K562 (cell line): Measurements from ENCODE around the gene ZNF316. TPM values are rescaled to one million over a fixed set of nuclear protein-coding genes. Genes with fewer than 3 reads are reported as not detected.

Source experiments
- ATAC-seq: fragments of 200-7000 bp; cut with Tn5 transposase; 3 replicates; pipeline ENCODE4 v1.9.1; 2020; ENCODE audit warnings: moderate library complexity
- BruUV-seq: library from RNA; stranded (reverse); fragments of 400-500 nt; replicated peaks from 2 replicates; lab custom pipeline; 2021; lab: Mats Ljungman, UMichigan
- CTCF ChIA-PET: fragments of 300-600 bp; formaldehyde crosslinking; extraction: SDS; loops from one replicate; lab custom pipeline; 2021; ENCODE audit warnings: low intra/inter-chr PET ratio; lab: Yijun Ruan, JAX
- POLR2A ChIA-PET: fragments of 300-600, 350-650 bp; sonication (Branson Sonifier 250); formaldehyde crosslinking; extraction: SDS; loops from one replicate; lab custom pipeline; 2021; ENCODE audit warnings: antibody characterized with exemption, inconsistent platforms; lab: Yijun Ruan, JAX
- DNase-seq, 4 experiments: peaks; one replicate each; pipeline versions ENCODE4 v3.0.0 to v3.0.0-alpha.2; 2011 to 2018; ENCODE audit warnings: low spot score in 3 of 4, mixed read lengths in 3 of 4; ENCODE audit errors: extremely low read depth in 1 of 4
- FAIRE-seq: peaks from 2 replicates; lab custom pipeline; 2011; peaks lifted over from hg19 to GRCh38; lab: Jason Lieb, UNC
- H2AFZ ChIP-seq: 2 replicates; pipeline ENCODE4 v1.6.0; 2011; ENCODE audit warnings: low read depth, low read length, control low read depth, inconsistent platforms
- H3K27ac ChIP-seq: fragments of 200-600 bp; 3 replicates; pipeline ENCODE4 v1.8.0; 2011; ENCODE audit warnings: low read depth, mild to moderate bottlenecking, control low read depth, inconsistent platforms, low read length, moderate library complexity, mixed read lengths; ENCODE audit errors: extremely low read depth
- H3K27me3 ChIP-seq, 2 experiments: fragments of 300-600 bp in 1 of 2; 2 replicates in 1 of 2; 3 replicates in 1 of 2; pipeline versions ENCODE4 v1.6.0 to v1.8.0; 2011; ENCODE audit warnings: inconsistent platforms in 2 of 2, low read length in 2 of 2, mild to moderate bottlenecking in 1 of 2, mixed read lengths in 1 of 2, moderate library complexity in 1 of 2; ENCODE audit not compliant: control insufficient read depth in 2 of 2, insufficient read depth in 2 of 2
- H3K36me3 ChIP-seq: fragments of 300-600 bp; 3 replicates; pipeline ENCODE4 v1.8.0; 2011; ENCODE audit warnings: mild to moderate bottlenecking, low read length, inconsistent platforms; ENCODE audit not compliant: control insufficient read depth, insufficient read depth
- H3K4me1 ChIP-seq, 2 experiments: fragments of 200-600 bp in 1 of 2; replicated peaks in 1 of 2; 2 replicates in 1 of 2; 3 replicates in 1 of 2; pipeline versions ENCODE4 v1.5.1 to v1.8.0; 2011; ENCODE audit warnings: inconsistent platforms in 2 of 2, low read length in 2 of 2, mild to moderate bottlenecking in 1 of 2, mixed read lengths in 1 of 2, moderate library complexity in 1 of 2; ENCODE audit not compliant: control insufficient read depth in 2 of 2, insufficient read depth in 2 of 2
- H3K4me2 ChIP-seq: 2 replicates; pipeline ENCODE4 v1.6.1; 2011; ENCODE audit warnings: low read length, control low read depth, inconsistent platforms, mixed read lengths; ENCODE audit not compliant: insufficient read depth
- H3K4me3 ChIP-seq: fragments of 200-600 bp; sonication (generic), shearing (Covaris generic); 2 replicates; pipeline ENCODE4 v1.5.1; 2016; ENCODE audit warnings: control low read depth, inconsistent platforms
- H3K79me2 ChIP-seq: fragments of 200-600 bp; 3 replicates; pipeline ENCODE4 v1.8.0; 2011; ENCODE audit warnings: low read length, inconsistent platforms; ENCODE audit not compliant: control insufficient read depth, insufficient read depth
- H3K9ac ChIP-seq, 2 experiments: 2 replicates each; pipeline versions ENCODE4 v1.6.0 to v1.6.1; 2011; ENCODE audit warnings: low read depth in 2 of 2, low read length in 2 of 2, control low read depth in 1 of 2, inconsistent platforms in 1 of 2, mild to moderate bottlenecking in 1 of 2, mixed read lengths in 1 of 2; ENCODE audit not compliant: insufficient read depth in 1 of 2
- H3K9me1 ChIP-seq: one replicate; pipeline ENCODE4 v1.6.0; 2011; ENCODE audit warnings: inconsistent platforms, mild to moderate bottlenecking, low read length, moderate library complexity; ENCODE audit not compliant: control insufficient read depth, insufficient read depth
- H3K9me3 ChIP-seq: replicated peaks from 2 replicates; pipeline ENCODE4 v1.5.1; 2011; ENCODE audit warnings: low read depth, low read length, inconsistent platforms; ENCODE audit not compliant: control insufficient read depth, insufficient read depth
- H4K20me1 ChIP-seq: replicated peaks from 2 replicates; pipeline ENCODE4 v1.6.1; 2011; ENCODE audit warnings: low read length, inconsistent platforms, mixed read lengths; ENCODE audit not compliant: control insufficient read depth, insufficient read depth
- BHLHE40 ChIP-seq: IDR thresholded peaks from 2 replicates; pipeline ENCODE4 v1.6.1; 2011; ENCODE audit warnings: low read length, improper control_type of control experiment
- HMG20A ChIP-seq: fragments of 450-650 bp; formaldehyde crosslinking; conservative IDR thresholded peaks from 2 replicates; pipeline ENCODE4 v1.4.0; 2020; ENCODE audit warnings: mild to moderate bottlenecking, mixed read lengths
- ZNF609 ChIP-seq: sonication (generic); formaldehyde crosslinking; IDR thresholded peaks from 2 replicates; pipeline ENCODE4 v1.8.1; 2023; ENCODE audit warnings: missing genetic modification reagents, mild to moderate bottlenecking, borderline replicate concordance
- ZNF830 ChIP-seq: fragments of 250-450 bp; sonication (Bioruptor Pico); IDR thresholded peaks from 2 replicates; pipeline ENCODE4 v1.5.0; 2021; ENCODE audit warnings: mild to moderate bottlenecking
- WGBS: fragments of 100-300 bp; shearing (Covaris generic); methylation state at CpG from one replicate; pipeline ENCODE4 v1.1.6; 2016; ENCODE audit warnings: low coverage, mixed read lengths; ENCODE audit not compliant: insufficient coverage; ENCODE audit errors: missing lambda C conversion rate; 5-methylcytosine and 5-hydroxymethylcytosine counted together
- in situ Hi-C: fragments of 300-500 bp; cut with MboI; formaldehyde crosslinking; loops from 4 replicates; pipeline ENCODE4 v1.15.0; 2018; ENCODE audit warnings: inconsistent platforms, mixed read lengths
- intact Hi-C: fragments of 100-400 bp; cut with micrococcal nuclease; formaldehyde crosslinking; loops from 2 replicates; pipeline ENCODE4 v1.14.2; 2022
- polyA plus RNA-seq, 8 experiments: library from polyadenylated mRNA; depleted of rRNA in 4 of 8; stranded (reverse) in 5 of 8; unstranded in 3 of 8; fragments of >200 nt; fragmentation: Nextera tagmentation in 2 of 8; fragmentation: Illumina TruSeq in 1 of 8; extraction: Ambion mirVana in 2 of 8; extraction: Trizol in 1 of 8; gene quantifications; 2 replicates each; pipeline versions ENCODE4 v1.2.1 to v1.2.3, GENCODE V29; 2011 to 2014; ENCODE audit warnings: inconsistent platforms in 1 of 8, missing spikeins in 1 of 8
- total RNA-seq, 7 experiments: library from RNA; depleted of rRNA in 6 of 7; stranded (reverse); fragments of >200 nt in 6 of 7; fragmentation: Illumina TruSeq in 2 of 7; extraction: Trizol in 2 of 7; gene quantifications; 2 replicates each; pipeline versions ENCODE4 v1.2.1 to v1.2.3, GENCODE V29; 2011 to 2021; ENCODE audit warnings: low replicate concordance in 1 of 7

The ZNF316 gene
- total and polyA plus RNA-seq, 9 of the 15 experiments (the other 6 are each of a cell fraction or from before 2014, with no cell fraction given), result 0.10 to 34.0 (median 8.6) TPM

GRCh38 chr7:6644728-6645127 is 7.6 kb downstream of the ZNF316 start:
- FAIRE-seq (no peak), DNase-seq (no peak), ATAC-seq (no peak)
- Histone ChIP-seq H3K4me2 (no peak overlapping the region), H3K9ac (no peak overlapping the region), H3K4me3 (no peak overlapping the region), H4K20me1 (no peaks in the 10 kb centered on the region), H3K9me3 (peaks cover 3% of the 10 kb centered on the region; the same call in 1 of the 2 replicates), H3K4me1 (peaks cover 4 to 29% of the 10 kb centered on the region in 2 experiments; a peak in 4 of 5 replicates), H3K27ac (no peak overlapping the region), H3K27me3 (no peaks in the 10 kb centered on the region), H3K79me2 (peaks cover 32% of the 10 kb centered on the region), H3K36me3 (peaks cover 94% of the 10 kb centered on the region), H3K9me1 (peaks cover 2% of the 10 kb centered on the region), H2AFZ (no peak overlapping the region)
- BruUV-seq, result no TSS peak
- POLR2A ChIA-PET, result interaction anchor here (0.6 kb wide), 1 partner anchor 396 kb away, joined by 3 read pairs; no protein-coding TSS in a partner anchor
- WGBS, result 100% methylated on average over 10 of the region's 10 CpGs
- TF ChIP-seq ZNF609 (CRISPR knock-in tag) (no peak), BHLHE40 (no peak), ZNF830 (CRISPR knock-in tag) (no peak), HMG20A (CRISPR knock-in tag) (no peak)
- in situ Hi-C loops (no loop called here), intact Hi-C loops (no loop called here)
- CTCF ChIA-PET, result no interaction called here
